HEK293 (cell line): ENCODE data around the gene ARG2.

Experiments used
- CTCF ChIA-PET: fragments of 350-600 bp; formaldehyde crosslinking; extraction: SDS; loops from one replicate; lab custom pipeline; 2021; ENCODE audit warnings: antibody characterized with exemption; lab: Yijun Ruan, JAX
- POLR2A ChIA-PET: fragments of 300-600 bp; formaldehyde crosslinking; extraction: SDS; loops from one replicate; lab custom pipeline; 2020; ENCODE audit warnings: antibody characterized with exemption, inconsistent platforms; lab: Yijun Ruan, JAX
- H3K27ac ChIP-seq: fragments of 200-500 bp; sonication (Bioruptor generic); 2 replicates; pipeline ENCODE4 v1.5.1; 2014; ENCODE audit warnings: low read depth, low read length, control low read depth, inconsistent platforms; ENCODE audit errors: extremely low read depth
- H3K36me3 ChIP-seq, 2 experiments: fragments of 200-500 bp in 1 of 2; sonication (Bioruptor generic) in 1 of 2; 1 replicate in 1 of 2; 2 replicates in 1 of 2; pipeline ENCODE4 v1.5.1; 2014 to 2017; ENCODE audit warnings: inconsistent platforms in 2 of 2, low read length in 2 of 2; ENCODE audit not compliant: control insufficient read depth in 2 of 2, insufficient read depth in 1 of 2
- H3K4me1 ChIP-seq: fragments of 200-500 bp; sonication (Bioruptor generic); 2 replicates; pipeline ENCODE4 v1.5.1; 2014; ENCODE audit warnings: mild to moderate bottlenecking, low read length, inconsistent platforms; ENCODE audit not compliant: control insufficient read depth, insufficient read depth
- H3K4me3 ChIP-seq: 2 replicates; pipeline ENCODE4 v1.5.1; 2011; ENCODE audit warnings: low read depth, mild to moderate bottlenecking, control low read depth, low read length, moderate library complexity
- H3K9me3 ChIP-seq: fragments of 200-500 bp; sonication (Bioruptor generic); 2 replicates; pipeline ENCODE4 v1.5.1; 2014; ENCODE audit warnings: low read depth, low read length, inconsistent platforms; ENCODE audit not compliant: control insufficient read depth, insufficient read depth
- CTCF ChIP-seq: fragments of 450-650 bp; formaldehyde crosslinking; IDR thresholded peaks from 2 replicates; pipeline ENCODE4 v1.5.1; 2016; ENCODE audit warnings: missing biosample characterization, missing genetic modification characterization
- KLF8 ChIP-seq: fragments of 450-650 bp; formaldehyde crosslinking; IDR thresholded peaks from 2 replicates; pipeline ENCODE4 v1.5.1; 2016; ENCODE audit warnings: missing biosample characterization, missing genetic modification characterization
- MZF1 ChIP-seq: fragments of 450-650 bp; formaldehyde crosslinking; IDR thresholded peaks from 2 replicates; pipeline ENCODE4 v1.5.1; 2017; ENCODE audit warnings: missing biosample characterization, missing genetic modification characterization, borderline replicate concordance
- OVOL3 ChIP-seq: fragments of 450-650 bp; formaldehyde crosslinking; IDR thresholded peaks from 2 replicates; pipeline ENCODE4 v1.5.1; 2016; ENCODE audit warnings: missing biosample characterization, missing genetic modification characterization
- WT1 ChIP-seq: fragments of 450-650 bp; formaldehyde crosslinking; IDR thresholded peaks from 2 replicates; pipeline ENCODE4 v1.5.1; 2016; ENCODE audit warnings: missing biosample characterization, missing genetic modification characterization
- ZFP3 ChIP-seq: fragments of 450-650 bp; formaldehyde crosslinking; IDR thresholded peaks from 2 replicates; pipeline ENCODE4 v1.5.1; 2016; ENCODE audit warnings: low read depth, missing biosample characterization, missing genetic modification characterization
- ZFP69B ChIP-seq: fragments of 450-650 bp; formaldehyde crosslinking; IDR thresholded peaks from 2 replicates; pipeline ENCODE4 v1.5.1; 2016; ENCODE audit warnings: missing biosample characterization, missing genetic modification characterization
- ZNF16 ChIP-seq: fragments of 450-650 bp; formaldehyde crosslinking; IDR thresholded peaks from 2 replicates; pipeline ENCODE4 v1.5.1; 2016; ENCODE audit warnings: low read depth, missing biosample characterization, missing genetic modification characterization
- ZNF292 ChIP-seq: fragments of 450-650 bp; formaldehyde crosslinking; IDR thresholded peaks from 2 replicates; pipeline ENCODE4 v1.5.1; 2016; ENCODE audit warnings: low read depth, missing biosample characterization, missing genetic modification characterization, borderline replicate concordance
- ZNF311 ChIP-seq: fragments of 450-650 bp; formaldehyde crosslinking; IDR thresholded peaks from 2 replicates; pipeline ENCODE4 v1.5.1; 2017; ENCODE audit warnings: missing biosample characterization, missing genetic modification characterization, borderline replicate concordance
- ZNF416 ChIP-seq: fragments of 450-650 bp; formaldehyde crosslinking; IDR thresholded peaks from 2 replicates; pipeline ENCODE4 v1.5.1; 2016; ENCODE audit warnings: missing biosample characterization, missing genetic modification characterization
- ZNF426 ChIP-seq: fragments of 450-650 bp; formaldehyde crosslinking; IDR thresholded peaks from 2 replicates; pipeline ENCODE4 v1.5.1; 2017; ENCODE audit warnings: missing biosample characterization, missing genetic modification characterization, mild to moderate bottlenecking, inconsistent platforms, moderate library complexity
- ZNF549 ChIP-seq: fragments of 450-650 bp; IDR thresholded peaks from 2 replicates; pipeline ENCODE4 v1.5.1; 2018; ENCODE audit warnings: missing biosample characterization, missing genetic modification characterization, mild to moderate bottlenecking, inconsistent platforms, moderate library complexity
- ZNF561 ChIP-seq: fragments of 450-650 bp; IDR thresholded peaks from 2 replicates; pipeline ENCODE4 v1.5.1; 2018; ENCODE audit warnings: missing biosample characterization, missing genetic modification characterization, borderline replicate concordance
- ZNF623 ChIP-seq: fragments of 450-650 bp; formaldehyde crosslinking; IDR thresholded peaks from 2 replicates; pipeline ENCODE4 v1.5.1; 2016; ENCODE audit warnings: missing biosample characterization, missing genetic modification characterization
- ZNF654 ChIP-seq: fragments of 450-650 bp; formaldehyde crosslinking; IDR thresholded peaks from 2 replicates; pipeline ENCODE4 v1.5.1; 2016; ENCODE audit warnings: low read depth, missing biosample characterization, missing genetic modification characterization
- ZNF660 ChIP-seq: fragments of 450-650 bp; IDR thresholded peaks from 2 replicates; pipeline ENCODE4 v1.5.1; 2018; ENCODE audit warnings: missing biosample characterization, mild to moderate bottlenecking, missing genetic modification characterization
- ZNF664 ChIP-seq: fragments of 450-650 bp; formaldehyde crosslinking; IDR thresholded peaks from 2 replicates; pipeline ENCODE4 v1.5.1; 2016; ENCODE audit warnings: missing biosample characterization, missing genetic modification characterization
- ZNF776 ChIP-seq: fragments of 450-650 bp; formaldehyde crosslinking; IDR thresholded peaks from 2 replicates; pipeline ENCODE4 v1.5.0; 2017; ENCODE audit warnings: missing biosample characterization, missing genetic modification characterization, borderline replicate concordance
- ZNF837 ChIP-seq: fragments of 450-650 bp; formaldehyde crosslinking; IDR thresholded peaks from 2 replicates; pipeline ENCODE4 v1.5.1; 2016; ENCODE audit warnings: missing biosample characterization, missing genetic modification characterization
- TF ChIP-seq, protein P1 (sequence below): fragments of 450-650 bp; formaldehyde crosslinking; IDR thresholded peaks from 2 replicates; pipeline ENCODE4 v1.5.1; 2016; ENCODE audit warnings: missing biosample characterization, missing genetic modification characterization
- TF ChIP-seq, protein P2 (sequence below): fragments of 450-650 bp; formaldehyde crosslinking; IDR thresholded peaks from 2 replicates; pipeline ENCODE4 v1.5.1; 2017; ENCODE audit warnings: missing biosample characterization, missing genetic modification characterization
- TF ChIP-seq, protein P3 (sequence below): fragments of 450-650 bp; formaldehyde crosslinking; IDR thresholded peaks from 2 replicates; pipeline ENCODE4 v1.5.1; 2016; ENCODE audit warnings: missing biosample characterization, missing genetic modification characterization
- TF ChIP-seq, protein P4 (sequence below): fragments of 450-650 bp; formaldehyde crosslinking; IDR thresholded peaks from 2 replicates; pipeline ENCODE4 v1.5.1; 2016; ENCODE audit warnings: missing biosample characterization, missing genetic modification characterization

Gene ARG2

DNA sequence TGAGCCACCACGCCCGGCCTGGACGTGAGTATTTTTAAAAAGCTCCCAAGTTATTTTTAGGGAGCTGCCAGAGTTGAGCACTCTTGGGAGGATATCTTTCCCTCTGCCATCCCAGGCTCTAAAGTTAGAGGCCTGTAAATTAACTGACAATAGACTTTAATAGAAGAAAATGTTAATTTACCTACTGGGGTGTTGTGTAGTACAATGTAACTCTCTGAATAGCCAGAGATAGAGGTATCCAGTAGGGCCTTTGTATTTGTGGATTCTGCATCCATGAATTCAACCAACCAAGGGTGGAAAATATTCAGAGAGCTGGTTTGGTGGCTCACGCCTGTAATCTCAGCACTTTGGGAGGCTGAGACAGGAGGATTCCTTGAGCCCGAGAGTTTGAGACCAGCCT, 12.1 kb upstream of the ARG2 start:
- ChIA-PET POLR2A (no interaction called here), CTCF (interaction anchor here (0.5 to 4.1 kb wide), 2 partner anchors 97 to 977 kb away, joined by 3 to 11 read pairs; no protein-coding TSS in a partner anchor)
- H3K9me3 ChIP-seq: no peaks in the 10 kb centered on the region
- H3K36me3 ChIP-seq: no peaks in the 10 kb centered on the region
- H3K27ac ChIP-seq: no peak overlapping the region
- no peak overlapping the region for H3K4me3 ChIP-seq
- no peaks in the 10 kb centered on the region for H3K4me1 ChIP-seq
- no peak for TF ChIP-seq OVOL3
- no peak for TF ChIP-seq ZNF660 (tag by site-specific recombination)
- TF ChIP-seq ZNF561: no peak
- no peak for TF ChIP-seq ZNF292 (tag by site-specific recombination)
- TF ChIP-seq ZFP69B (tag by site-specific recombination): no peak
- no peak for TF ChIP-seq MZF1
- TF ChIP-seq ZNF549: no peak
- TF ChIP-seq ZNF311: no peak
- no peak for TF ChIP-seq ZNF837
- TF ChIP-seq, protein P1, sequence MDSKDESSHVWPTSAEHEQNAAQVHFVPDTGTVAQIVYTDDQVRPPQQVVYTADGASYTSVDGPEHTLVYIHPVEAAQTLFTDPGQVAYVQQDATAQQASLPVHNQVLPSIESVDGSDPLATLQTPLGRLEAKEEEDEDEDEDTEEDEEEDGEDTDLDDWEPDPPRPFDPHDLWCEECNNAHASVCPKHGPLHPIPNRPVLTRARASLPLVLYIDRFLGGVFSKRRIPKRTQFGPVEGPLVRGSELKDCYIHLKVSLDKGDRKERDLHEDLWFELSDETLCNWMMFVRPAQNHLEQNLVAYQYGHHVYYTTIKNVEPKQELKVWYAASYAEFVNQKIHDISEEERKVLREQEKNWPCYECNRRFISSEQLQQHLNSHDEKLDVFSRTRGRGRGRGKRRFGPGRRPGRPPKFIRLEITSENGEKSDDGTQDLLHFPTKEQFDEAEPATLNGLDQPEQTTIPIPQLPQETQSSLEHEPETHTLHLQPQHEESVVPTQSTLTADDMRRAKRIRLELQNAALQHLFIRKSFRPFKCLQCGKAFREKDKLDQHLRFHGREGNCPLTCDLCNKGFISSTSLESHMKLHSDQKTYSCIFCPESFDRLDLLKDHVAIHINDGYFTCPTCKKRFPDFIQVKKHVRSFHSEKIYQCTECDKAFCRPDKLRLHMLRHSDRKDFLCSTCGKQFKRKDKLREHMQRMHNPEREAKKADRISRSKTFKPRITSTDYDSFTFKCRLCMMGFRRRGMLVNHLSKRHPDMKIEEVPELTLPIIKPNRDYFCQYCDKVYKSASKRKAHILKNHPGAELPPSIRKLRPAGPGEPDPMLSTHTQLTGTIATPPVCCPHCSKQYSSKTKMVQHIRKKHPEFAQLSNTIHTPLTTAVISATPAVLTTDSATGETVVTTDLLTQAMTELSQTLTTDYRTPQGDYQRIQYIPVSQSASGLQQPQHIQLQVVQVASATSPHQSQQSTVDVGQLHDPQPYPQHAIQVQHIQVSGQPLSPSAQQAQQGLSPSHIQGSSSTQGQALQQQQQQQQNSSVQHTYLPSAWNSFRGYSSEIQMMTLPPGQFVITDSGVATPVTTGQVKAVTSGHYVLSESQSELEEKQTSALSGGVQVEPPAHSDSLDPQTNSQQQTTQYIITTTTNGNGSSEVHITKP: no peak
- no peak for TF ChIP-seq ZNF664 (tag by site-specific recombination)

- ChIA-PET CTCF (interaction anchor here (0.9 to 3.3 kb wide), 2 partner anchors 10 to 183 kb away, joined by 3 to 15 read pairs; partner anchors contain the start of gene PIGH), POLR2A (interaction anchor here (1.4 kb wide), 1 partner anchor 9 kb away, joined by 6 read pairs; the partner anchor contains the start of gene PIGH)
- H3K27ac ChIP-seq: no peak overlapping the region
- H3K4me3 ChIP-seq: no peak overlapping the region
- no peaks in the 10 kb centered on the region for H3K9me3 ChIP-seq
- no peaks in the 10 kb centered on the region for H3K36me3 ChIP-seq
- no peak for TF ChIP-seq ZNF654 (tag by site-specific recombination)
- TF ChIP-seq WT1 (tag by site-specific recombination): no peak
- TF ChIP-seq ZNF416: no peak
- TF ChIP-seq ZNF776: no peak
- TF ChIP-seq ZNF16: no peak
- no peak for TF ChIP-seq ZFP3 (tag by site-specific recombination)
- TF ChIP-seq, protein P2, sequence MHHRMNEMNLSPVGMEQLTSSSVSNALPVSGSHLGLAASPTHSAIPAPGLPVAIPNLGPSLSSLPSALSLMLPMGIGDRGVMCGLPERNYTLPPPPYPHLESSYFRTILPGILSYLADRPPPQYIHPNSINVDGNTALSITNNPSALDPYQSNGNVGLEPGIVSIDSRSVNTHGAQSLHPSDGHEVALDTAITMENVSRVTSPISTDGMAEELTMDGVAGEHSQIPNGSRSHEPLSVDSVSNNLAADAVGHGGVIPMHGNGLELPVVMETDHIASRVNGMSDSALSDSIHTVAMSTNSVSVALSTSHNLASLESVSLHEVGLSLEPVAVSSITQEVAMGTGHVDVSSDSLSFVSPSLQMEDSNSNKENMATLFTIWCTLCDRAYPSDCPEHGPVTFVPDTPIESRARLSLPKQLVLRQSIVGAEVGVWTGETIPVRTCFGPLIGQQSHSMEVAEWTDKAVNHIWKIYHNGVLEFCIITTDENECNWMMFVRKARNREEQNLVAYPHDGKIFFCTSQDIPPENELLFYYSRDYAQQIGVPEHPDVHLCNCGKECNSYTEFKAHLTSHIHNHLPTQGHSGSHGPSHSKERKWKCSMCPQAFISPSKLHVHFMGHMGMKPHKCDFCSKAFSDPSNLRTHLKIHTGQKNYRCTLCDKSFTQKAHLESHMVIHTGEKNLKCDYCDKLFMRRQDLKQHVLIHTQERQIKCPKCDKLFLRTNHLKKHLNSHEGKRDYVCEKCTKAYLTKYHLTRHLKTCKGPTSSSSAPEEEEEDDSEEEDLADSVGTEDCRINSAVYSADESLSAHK (tag by site-specific recombination): no peak
- TF ChIP-seq, protein P3, sequence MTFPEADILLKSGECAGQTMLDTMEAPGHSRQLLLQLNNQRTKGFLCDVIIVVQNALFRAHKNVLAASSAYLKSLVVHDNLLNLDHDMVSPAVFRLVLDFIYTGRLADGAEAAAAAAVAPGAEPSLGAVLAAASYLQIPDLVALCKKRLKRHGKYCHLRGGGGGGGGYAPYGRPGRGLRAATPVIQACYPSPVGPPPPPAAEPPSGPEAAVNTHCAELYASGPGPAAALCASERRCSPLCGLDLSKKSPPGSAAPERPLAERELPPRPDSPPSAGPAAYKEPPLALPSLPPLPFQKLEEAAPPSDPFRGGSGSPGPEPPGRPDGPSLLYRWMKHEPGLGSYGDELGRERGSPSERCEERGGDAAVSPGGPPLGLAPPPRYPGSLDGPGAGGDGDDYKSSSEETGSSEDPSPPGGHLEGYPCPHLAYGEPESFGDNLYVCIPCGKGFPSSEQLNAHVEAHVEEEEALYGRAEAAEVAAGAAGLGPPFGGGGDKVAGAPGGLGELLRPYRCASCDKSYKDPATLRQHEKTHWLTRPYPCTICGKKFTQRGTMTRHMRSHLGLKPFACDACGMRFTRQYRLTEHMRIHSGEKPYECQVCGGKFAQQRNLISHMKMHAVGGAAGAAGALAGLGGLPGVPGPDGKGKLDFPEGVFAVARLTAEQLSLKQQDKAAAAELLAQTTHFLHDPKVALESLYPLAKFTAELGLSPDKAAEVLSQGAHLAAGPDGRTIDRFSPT (tag by site-specific recombination): no peak
- no peak for TF ChIP-seq KLF8 (tag by site-specific recombination)
- no peak for TF ChIP-seq CTCF (tag by site-specific recombination)
- no peak for TF ChIP-seq ZNF623
- TF ChIP-seq, protein P4, sequence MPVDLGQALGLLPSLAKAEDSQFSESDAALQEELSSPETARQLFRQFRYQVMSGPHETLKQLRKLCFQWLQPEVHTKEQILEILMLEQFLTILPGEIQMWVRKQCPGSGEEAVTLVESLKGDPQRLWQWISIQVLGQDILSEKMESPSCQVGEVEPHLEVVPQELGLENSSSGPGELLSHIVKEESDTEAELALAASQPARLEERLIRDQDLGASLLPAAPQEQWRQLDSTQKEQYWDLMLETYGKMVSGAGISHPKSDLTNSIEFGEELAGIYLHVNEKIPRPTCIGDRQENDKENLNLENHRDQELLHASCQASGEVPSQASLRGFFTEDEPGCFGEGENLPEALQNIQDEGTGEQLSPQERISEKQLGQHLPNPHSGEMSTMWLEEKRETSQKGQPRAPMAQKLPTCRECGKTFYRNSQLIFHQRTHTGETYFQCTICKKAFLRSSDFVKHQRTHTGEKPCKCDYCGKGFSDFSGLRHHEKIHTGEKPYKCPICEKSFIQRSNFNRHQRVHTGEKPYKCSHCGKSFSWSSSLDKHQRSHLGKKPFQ (tag by site-specific recombination): no peak
- TF ChIP-seq ZNF311: no peak
- no peak for TF ChIP-seq ZNF426 (tag by site-specific recombination)
- no peaks in the 10 kb centered on the region for H3K4me1 ChIP-seq
These were observed 9.9 kb upstream of the ARG2 start for GRCh38 chr14:67609642-67610310.
